HepG2 (cell line): ENCODE results near the gene USP32. TPM values are rescaled to one million over a fixed set of nuclear protein-coding genes. Genes with fewer than 3 reads are reported as not detected.
A peak's percentile ranks its signal among the peaks of the same experiment; 100 is the strongest.

Experiments used
- CEBPG ChIP-seq: IDR thresholded peaks from 2 replicates; pipeline ENCODE4 v1.6.1; 2016
- CHD2 ChIP-seq: IDR thresholded peaks from 2 replicates; pipeline ENCODE4 v1.6.1; 2011; ENCODE audit warnings: low read depth, low read length, improper control_type of control experiment
- GTF2F1 ChIP-seq: fragments of 150-350 bp; IDR thresholded peaks from 2 replicates; pipeline ENCODE4 v1.6.1; 2014; ENCODE audit warnings: low read length
- HHEX ChIP-seq: IDR thresholded peaks from 2 replicates; pipeline ENCODE4 v1.6.1; 2016; ENCODE audit warnings: control low read depth
- LBX2 ChIP-seq: sonication (generic); formaldehyde crosslinking; IDR thresholded peaks from 2 replicates; pipeline ENCODE4 v1.5.0; 2020; ENCODE audit warnings: missing genetic modification reagents, mild to moderate bottlenecking, borderline replicate concordance
- MXD4 ChIP-seq: IDR thresholded peaks from 2 replicates; pipeline ENCODE4 v1.6.1; 2016; ENCODE audit warnings: mild to moderate bottlenecking, missing biosample characterization, missing genetic modification reagents
- RNF2 ChIP-seq: fragments of 450-650 bp; conservative IDR thresholded peaks from 2 replicates; pipeline ENCODE4 v1.6.1; 2016; ENCODE audit warnings: low read depth
- SOX5 ChIP-seq: IDR thresholded peaks from 2 replicates; pipeline ENCODE4 v1.6.1; 2016; ENCODE audit warnings: borderline replicate concordance
- TMF1 ChIP-seq: sonication (generic); formaldehyde crosslinking; IDR thresholded peaks from 2 replicates; pipeline ENCODE4 v1.8.1; 2022; ENCODE audit warnings: low read depth, missing genetic modification reagents
- ZBTB43 ChIP-seq: sonication (generic); formaldehyde crosslinking; conservative IDR thresholded peaks from 2 replicates; pipeline ENCODE4 v1.4.0; 2020; ENCODE audit warnings: missing genetic modification reagents
- ZBTB8A ChIP-seq: sonication (generic); formaldehyde crosslinking; IDR thresholded peaks from 2 replicates; pipeline ENCODE4 v1.4.0; 2020; ENCODE audit warnings: mild to moderate bottlenecking, low read depth, missing genetic modification reagents, borderline replicate concordance
- ZNF30 ChIP-seq: sonication (generic); formaldehyde crosslinking; IDR thresholded peaks from 2 replicates; pipeline ENCODE4 v1.5.0; 2020; ENCODE audit warnings: mild to moderate bottlenecking, missing genetic modification reagents
- ZNF432 ChIP-seq: sonication (generic); formaldehyde crosslinking; IDR thresholded peaks from 2 replicates; pipeline ENCODE4 v1.5.0; 2020; ENCODE audit warnings: missing genetic modification reagents, mild to moderate bottlenecking, borderline replicate concordance
- ZNF720 ChIP-seq: sonication (generic); formaldehyde crosslinking; IDR thresholded peaks from 2 replicates; pipeline ENCODE4 v1.4.0; 2020; ENCODE audit warnings: missing genetic modification reagents
- ZSCAN29 ChIP-seq: sonication (generic); formaldehyde crosslinking; conservative IDR thresholded peaks from 2 replicates; pipeline ENCODE4 v1.4.0; 2020; ENCODE audit warnings: mild to moderate bottlenecking, missing genetic modification reagents
- polyA plus RNA-seq, 8 experiments: library from polyadenylated mRNA; depleted of rRNA in 3 of 8; stranded (reverse) in 7 of 8; unstranded in 1 of 8; fragments of >200 nt; fragmentation: Illumina TruSeq in 4 of 8; extraction: Trizol in 4 of 8; gene quantifications; 2 replicates each; pipeline versions ENCODE4 v1.2.1 to v1.2.3, GENCODE V29; 2011 to 2016; ENCODE audit warnings: low read depth in 4 of 8, missing spikeins in 1 of 8, mixed read lengths in 1 of 8; ENCODE audit not compliant: insufficient read depth in 1 of 8
- total RNA-seq, 5 experiments: library from RNA; depleted of rRNA; stranded (reverse); fragments of >200 nt; fragmentation: Illumina TruSeq; extraction: Trizol; gene quantifications; 2 replicates each; pipeline ENCODE4 v1.2.3, GENCODE V29; 2016; ENCODE audit warnings: low read depth in 1 of 5
- TF ChIP-seq, protein P1 (sequence below): sonication (generic); formaldehyde crosslinking; IDR thresholded peaks from 2 replicates; pipeline ENCODE4 v1.5.0; 2020; ENCODE audit warnings: mild to moderate bottlenecking, missing genetic modification reagents
- TF ChIP-seq, protein P2 (sequence below): sonication (generic); formaldehyde crosslinking; IDR thresholded peaks from 2 replicates; pipeline ENCODE4 v1.8.0; 2022; ENCODE audit warnings: mild to moderate bottlenecking, missing genetic modification reagents, borderline replicate concordance
- TF ChIP-seq, protein P3 (sequence below): sonication (generic); formaldehyde crosslinking; IDR thresholded peaks from 2 replicates; pipeline ENCODE4 v1.9.0; 2021; ENCODE audit warnings: missing genetic modification reagents, mild to moderate bottlenecking, borderline replicate concordance
- TF ChIP-seq, protein P4 (sequence below): sonication (generic); formaldehyde crosslinking; IDR thresholded peaks from 2 replicates; pipeline ENCODE4 v1.4.0; 2020; ENCODE audit warnings: mild to moderate bottlenecking, missing genetic modification reagents
- TF ChIP-seq, protein P5 (sequence below): sonication (generic); formaldehyde crosslinking; IDR thresholded peaks from 2 replicates; pipeline ENCODE4 v1.8.0; 2022; ENCODE audit warnings: mild to moderate bottlenecking, missing genetic modification reagents; ENCODE audit not compliant: insufficient replicate concordance

The USP32 gene
- total and polyA plus RNA-seq, 2 of the 13 experiments (the other 11 are each of a cell fraction or from before 2014, with no cell fraction given) = 24.9 to 39.9 TPM

- TF ChIP-seq ZNF30 (CRISPR knock-in tag) (no peak), ZBTB43 (CRISPR knock-in tag) (0 out of 2 replicates have a peak, but pooled peaks have one; percentile 17), ZNF720 (CRISPR knock-in tag) (no peak), TMF1 (CRISPR knock-in tag) (peak; percentile 78), LBX2 (CRISPR knock-in tag) (no peak), HHEX (CRISPR knock-in tag) (no peak), ZBTB8A (no peak; the same call in 1 of the 2 replicates), ZNF432 (CRISPR knock-in tag) (no peak), ZSCAN29 (CRISPR knock-in tag) (0 out of 2 replicates have a peak, but pooled peaks have one; percentile 70), GTF2F1 (peak; percentile 84), SOX5 (CRISPR knock-in tag) (peak; percentile 81), CEBPG (CRISPR knock-in tag) (no peak), CHD2 (peak; percentile 44; the same call in 1 of the 2 replicates), RNF2 (peak; percentile 77; the same call in 1 of the 2 replicates), MXD4 (CRISPR knock-in tag) (peak; percentile 96)
- TF ChIP-seq, protein P1, sequence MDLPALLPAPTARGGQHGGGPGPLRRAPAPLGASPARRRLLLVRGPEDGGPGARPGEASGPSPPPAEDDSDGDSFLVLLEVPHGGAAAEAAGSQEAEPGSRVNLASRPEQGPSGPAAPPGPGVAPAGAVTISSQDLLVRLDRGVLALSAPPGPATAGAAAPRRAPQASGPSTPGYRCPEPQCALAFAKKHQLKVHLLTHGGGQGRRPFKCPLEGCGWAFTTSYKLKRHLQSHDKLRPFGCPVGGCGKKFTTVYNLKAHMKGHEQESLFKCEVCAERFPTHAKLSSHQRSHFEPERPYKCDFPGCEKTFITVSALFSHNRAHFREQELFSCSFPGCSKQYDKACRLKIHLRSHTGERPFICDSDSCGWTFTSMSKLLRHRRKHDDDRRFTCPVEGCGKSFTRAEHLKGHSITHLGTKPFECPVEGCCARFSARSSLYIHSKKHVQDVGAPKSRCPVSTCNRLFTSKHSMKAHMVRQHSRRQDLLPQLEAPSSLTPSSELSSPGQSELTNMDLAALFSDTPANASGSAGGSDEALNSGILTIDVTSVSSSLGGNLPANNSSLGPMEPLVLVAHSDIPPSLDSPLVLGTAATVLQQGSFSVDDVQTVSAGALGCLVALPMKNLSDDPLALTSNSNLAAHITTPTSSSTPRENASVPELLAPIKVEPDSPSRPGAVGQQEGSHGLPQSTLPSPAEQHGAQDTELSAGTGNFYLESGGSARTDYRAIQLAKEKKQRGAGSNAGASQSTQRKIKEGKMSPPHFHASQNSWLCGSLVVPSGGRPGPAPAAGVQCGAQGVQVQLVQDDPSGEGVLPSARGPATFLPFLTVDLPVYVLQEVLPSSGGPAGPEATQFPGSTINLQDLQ (CRISPR knock-in tag) = no peak
- TF ChIP-seq, protein P2, sequence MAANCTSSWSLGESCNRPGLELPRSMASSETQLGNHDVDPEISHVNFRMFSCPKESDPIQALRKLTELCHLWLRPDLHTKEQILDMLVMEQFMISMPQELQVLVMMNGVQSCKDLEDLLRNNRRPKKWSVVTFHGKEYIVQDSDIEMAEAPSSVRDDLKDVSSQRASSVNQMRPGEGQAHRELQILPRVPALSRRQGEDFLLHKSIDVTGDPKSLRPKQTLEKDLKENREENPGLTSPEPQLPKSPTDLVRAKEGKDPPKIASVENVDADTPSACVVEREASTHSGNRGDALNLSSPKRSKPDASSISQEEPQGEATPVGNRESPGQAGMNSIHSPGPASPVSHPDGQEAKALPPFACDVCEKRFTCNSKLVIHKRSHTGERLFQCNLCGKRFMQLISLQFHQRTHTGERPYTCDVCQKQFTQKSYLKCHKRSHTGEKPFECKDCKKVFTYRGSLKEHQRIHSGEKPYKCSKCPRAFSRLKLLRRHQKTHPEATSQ (CRISPR knock-in tag) = peak; percentile 95
- TF ChIP-seq, protein P3, sequence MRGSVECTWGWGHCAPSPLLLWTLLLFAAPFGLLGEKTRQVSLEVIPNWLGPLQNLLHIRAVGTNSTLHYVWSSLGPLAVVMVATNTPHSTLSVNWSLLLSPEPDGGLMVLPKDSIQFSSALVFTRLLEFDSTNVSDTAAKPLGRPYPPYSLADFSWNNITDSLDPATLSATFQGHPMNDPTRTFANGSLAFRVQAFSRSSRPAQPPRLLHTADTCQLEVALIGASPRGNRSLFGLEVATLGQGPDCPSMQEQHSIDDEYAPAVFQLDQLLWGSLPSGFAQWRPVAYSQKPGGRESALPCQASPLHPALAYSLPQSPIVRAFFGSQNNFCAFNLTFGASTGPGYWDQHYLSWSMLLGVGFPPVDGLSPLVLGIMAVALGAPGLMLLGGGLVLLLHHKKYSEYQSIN (CRISPR knock-in tag) = no peak
- TF ChIP-seq, protein P4, sequence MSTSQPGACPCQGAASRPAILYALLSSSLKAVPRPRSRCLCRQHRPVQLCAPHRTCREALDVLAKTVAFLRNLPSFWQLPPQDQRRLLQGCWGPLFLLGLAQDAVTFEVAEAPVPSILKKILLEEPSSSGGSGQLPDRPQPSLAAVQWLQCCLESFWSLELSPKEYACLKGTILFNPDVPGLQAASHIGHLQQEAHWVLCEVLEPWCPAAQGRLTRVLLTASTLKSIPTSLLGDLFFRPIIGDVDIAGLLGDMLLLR (CRISPR knock-in tag) = peak; percentile 81
- TF ChIP-seq, protein P5, sequence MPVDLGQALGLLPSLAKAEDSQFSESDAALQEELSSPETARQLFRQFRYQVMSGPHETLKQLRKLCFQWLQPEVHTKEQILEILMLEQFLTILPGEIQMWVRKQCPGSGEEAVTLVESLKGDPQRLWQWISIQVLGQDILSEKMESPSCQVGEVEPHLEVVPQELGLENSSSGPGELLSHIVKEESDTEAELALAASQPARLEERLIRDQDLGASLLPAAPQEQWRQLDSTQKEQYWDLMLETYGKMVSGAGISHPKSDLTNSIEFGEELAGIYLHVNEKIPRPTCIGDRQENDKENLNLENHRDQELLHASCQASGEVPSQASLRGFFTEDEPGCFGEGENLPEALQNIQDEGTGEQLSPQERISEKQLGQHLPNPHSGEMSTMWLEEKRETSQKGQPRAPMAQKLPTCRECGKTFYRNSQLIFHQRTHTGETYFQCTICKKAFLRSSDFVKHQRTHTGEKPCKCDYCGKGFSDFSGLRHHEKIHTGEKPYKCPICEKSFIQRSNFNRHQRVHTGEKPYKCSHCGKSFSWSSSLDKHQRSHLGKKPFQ = no peak
These were observed at the start of gene USP32 (continued) for GRCh38 chr17:60392042-60392844.
